Measurements from ENCODE around the gene CHRNB2.

CHRNB2 gene

DNA sequence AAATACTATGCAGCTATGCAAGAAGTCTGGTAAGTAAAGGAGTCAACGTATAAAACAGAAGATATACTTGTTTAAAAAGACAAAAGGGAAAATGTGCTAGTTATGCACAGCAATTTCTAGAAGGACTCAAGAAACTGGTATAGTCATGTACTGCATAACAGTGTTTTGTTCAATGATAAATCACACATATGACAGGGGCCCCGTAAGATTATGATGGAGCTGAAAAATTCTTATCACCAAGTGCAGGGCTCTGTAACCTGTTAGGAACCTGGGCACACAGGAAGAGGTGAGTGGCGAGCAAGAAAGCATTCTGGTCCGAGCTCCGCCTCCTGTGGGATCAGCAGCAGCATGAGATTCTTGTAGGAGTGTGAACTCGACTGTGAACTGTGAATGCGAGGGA lies 27.2 kb downstream of the CHRNB2 start (continued):
- TF ChIP-seq ZNF426 (tag by site-specific recombination; IDR thresholded peaks at IDR 0.05) (no peak), ZNF354C (tag by site-specific recombination; IDR thresholded peaks at IDR 0.05; ENCODE audit: borderline replicate concordance, low read depth) (no peak), ZBTB8A (tag by site-specific recombination; IDR thresholded peaks at IDR 0.05) (no peak)

DNA sequence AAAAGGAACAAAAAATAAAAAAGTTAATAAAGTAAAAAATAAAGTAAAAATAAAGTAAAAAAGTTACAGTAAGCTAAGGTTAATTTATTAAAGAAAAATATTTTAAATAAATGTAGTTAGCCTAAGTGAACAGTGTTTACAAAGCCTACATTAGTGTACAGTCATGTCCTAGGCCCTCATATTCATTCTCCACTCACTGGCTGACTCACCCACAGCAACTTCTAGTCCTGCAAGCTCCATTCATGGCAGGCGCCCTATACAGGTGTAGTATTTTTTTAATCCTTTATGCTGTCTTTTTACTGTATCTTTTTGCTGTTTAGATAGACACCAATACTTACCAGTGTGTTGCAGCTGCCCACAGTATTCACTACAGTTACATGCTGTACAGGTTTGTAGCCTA lies 28.0 kb downstream of the CHRNB2 start:
- CTCF ChIA-PET = interaction anchor here (0.7 to 1.1 kb wide), 5 partner anchors 11 to 400 kb away, joined by 3 read pairs; no protein-coding TSS in a partner anchor
- Histone ChIP-seq H3K36me3 (ENCODE audit: control insufficient read depth in 2 of 2, insufficient read depth in 1 of 2, low read length in 2 of 2) (peaks cover 46 to 96% of the 10 kb centered on the region in 2 experiments), H3K4me1 (ENCODE audit: control insufficient read depth, insufficient read depth, low read length) (no peaks in the 10 kb centered on the region), H3K9me3 (ENCODE audit: control insufficient read depth, insufficient read depth, low read depth, low read length) (no peaks in the 10 kb centered on the region), H3K27ac (ENCODE audit: extremely low read depth, low read depth, low read length) (no peak overlapping the region), H3K4me3 (ENCODE audit: low read depth, low read length) (no peak overlapping the region)
- POLR2A ChIA-PET = interaction anchor here (1.1 kb wide), 1 partner anchor 10 kb away, joined by 3 read pairs; no protein-coding TSS in a partner anchor
- TF ChIP-seq ZNF132 (tag by site-specific recombination; IDR thresholded peaks at IDR 0.05; ENCODE audit: borderline replicate concordance) (no peak), ZNF701 (tag by site-specific recombination; IDR thresholded peaks at IDR 0.05) (no peak), ZSCAN30 (tag by site-specific recombination; IDR thresholded peaks at IDR 0.05) (no peak), ZNF670 (tag by site-specific recombination; IDR thresholded peaks at IDR 0.05; ENCODE audit: low read depth) (no peak), EGR2 (tag by site-specific recombination; IDR thresholded peaks at IDR 0.05; ENCODE audit: low read depth) (no peak), ZNF510 (tag by site-specific recombination; IDR thresholded peaks at IDR 0.05; ENCODE audit: insufficient replicate concordance) (no peak), ZNF426 (tag by site-specific recombination; IDR thresholded peaks at IDR 0.05) (no peak), MZF1 (tag by site-specific recombination; IDR thresholded peaks at IDR 0.05; ENCODE audit: borderline replicate concordance) (no peak), GFI1B (tag by site-specific recombination; IDR thresholded peaks at IDR 0.05) (no peak), ZNF211 (tag by site-specific recombination; IDR thresholded peaks at IDR 0.05; ENCODE audit: low read depth) (no peak), ZNF248 (tag by site-specific recombination; IDR thresholded peaks at IDR 0.05) (no peak), ZNF621 (tag by site-specific recombination; IDR thresholded peaks at IDR 0.05) (no peak), ZFP3 (tag by site-specific recombination; IDR thresholded peaks at IDR 0.05; ENCODE audit: low read depth) (no peak), HOXD13 (CRISPR knock-in tag; IDR thresholded peaks at IDR 0.05; ENCODE audit: borderline replicate concordance) (no peak), ZNF423 (tag by site-specific recombination; IDR thresholded peaks at IDR 0.05) (no peak)
- TF ChIP-seq, protein P1, sequence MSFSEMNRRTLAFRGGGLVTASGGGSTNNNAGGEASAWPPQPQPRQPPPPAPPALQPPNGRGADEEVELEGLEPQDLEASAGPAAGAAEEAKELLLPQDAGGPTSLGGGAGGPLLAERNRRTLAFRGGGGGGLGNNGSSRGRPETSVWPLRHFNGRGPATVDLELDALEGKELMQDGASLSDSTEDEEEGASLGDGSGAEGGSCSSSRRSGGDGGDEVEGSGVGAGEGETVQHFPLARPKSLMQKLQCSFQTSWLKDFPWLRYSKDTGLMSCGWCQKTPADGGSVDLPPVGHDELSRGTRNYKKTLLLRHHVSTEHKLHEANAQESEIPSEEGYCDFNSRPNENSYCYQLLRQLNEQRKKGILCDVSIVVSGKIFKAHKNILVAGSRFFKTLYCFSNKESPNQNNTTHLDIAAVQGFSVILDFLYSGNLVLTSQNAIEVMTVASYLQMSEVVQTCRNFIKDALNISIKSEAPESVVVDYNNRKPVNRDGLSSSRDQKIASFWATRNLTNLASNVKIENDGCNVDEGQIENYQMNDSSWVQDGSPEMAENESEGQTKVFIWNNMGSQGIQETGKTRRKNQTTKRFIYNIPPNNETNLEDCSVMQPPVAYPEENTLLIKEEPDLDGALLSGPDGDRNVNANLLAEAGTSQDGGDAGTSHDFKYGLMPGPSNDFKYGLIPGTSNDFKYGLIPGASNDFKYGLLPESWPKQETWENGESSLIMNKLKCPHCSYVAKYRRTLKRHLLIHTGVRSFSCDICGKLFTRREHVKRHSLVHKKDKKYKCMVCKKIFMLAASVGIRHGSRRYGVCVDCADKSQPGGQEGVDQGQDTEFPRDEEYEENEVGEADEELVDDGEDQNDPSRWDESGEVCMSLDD (tag by site-specific recombination; IDR thresholded peaks at IDR 0.05) = no peak

DNA sequence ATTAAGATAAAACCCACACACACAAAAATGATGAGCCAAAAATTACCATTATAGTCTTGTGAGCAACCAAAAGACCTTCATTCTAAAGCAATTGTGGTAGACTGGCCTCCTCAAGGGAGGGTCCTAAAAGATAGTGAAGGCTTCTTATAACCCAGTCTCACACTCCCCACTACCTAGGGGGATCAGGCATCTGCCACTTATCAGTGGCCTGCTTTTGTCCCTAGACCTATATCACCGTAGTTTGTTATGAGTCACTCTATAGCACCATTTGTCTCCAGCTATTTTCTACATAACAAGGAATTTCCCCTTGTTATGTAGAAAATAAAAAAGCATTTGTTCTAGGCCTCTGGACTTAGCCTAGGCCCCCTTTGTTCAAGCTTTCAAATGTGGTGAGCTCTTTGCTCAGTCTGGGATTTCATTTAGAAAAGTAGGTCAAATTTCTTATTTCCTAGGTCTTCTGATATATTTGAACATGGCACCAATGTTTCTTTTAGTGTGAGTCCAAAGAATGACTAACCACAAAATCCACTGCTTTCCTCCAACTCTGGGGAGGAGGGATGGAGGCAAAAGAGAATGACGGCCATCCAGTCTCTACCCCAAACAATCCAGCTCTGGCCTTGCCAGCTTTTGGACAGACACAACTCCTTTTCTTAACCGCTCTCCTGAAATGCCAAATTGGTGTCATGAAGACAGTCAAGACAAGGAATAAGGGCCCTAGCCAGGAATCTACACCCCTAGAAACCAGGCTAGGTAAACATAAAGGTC lies 31.5 kb downstream of the CHRNB2 start:
- CTCF ChIA-PET = interaction anchor here (0.6 to 2.6 kb wide), 3 partner anchors 9 to 161 kb away, joined by 3 to 7 read pairs (median 3); no protein-coding TSS in a partner anchor
- Histone ChIP-seq H3K9me3 (ENCODE audit: control insufficient read depth, insufficient read depth, low read depth, low read length) (no peaks in the 10 kb centered on the region), H3K4me3 (ENCODE audit: low read depth, low read length) (no peak overlapping the region), H3K36me3 (ENCODE audit: control insufficient read depth in 2 of 2, insufficient read depth in 1 of 2, low read length in 2 of 2) (peaks cover 26 to 90% of the 10 kb centered on the region in 2 experiments), H3K4me1 (ENCODE audit: control insufficient read depth, insufficient read depth, low read length) (no peaks in the 10 kb centered on the region), H3K27ac (ENCODE audit: extremely low read depth, low read depth, low read length) (no peak overlapping the region)
- POLR2A ChIA-PET = interaction anchor here (0.8 to 1.2 kb wide), 2 partner anchors 9 to 28 kb away, joined by 3 to 20 read pairs; no protein-coding TSS in a partner anchor
- TF ChIP-seq HIC1 (tag by site-specific recombination; IDR thresholded peaks at IDR 0.05) (no peak), ZNF510 (tag by site-specific recombination; IDR thresholded peaks at IDR 0.05; ENCODE audit: insufficient replicate concordance) (no peak), GLI2 (tag by site-specific recombination; IDR thresholded peaks at IDR 0.05; ENCODE audit: borderline replicate concordance, low read depth) (no peak), ZNF211 (tag by site-specific recombination; IDR thresholded peaks at IDR 0.05; ENCODE audit: low read depth) (no peak), BCL11A (tag by site-specific recombination; IDR thresholded peaks at IDR 0.05; ENCODE audit: low read depth) (no peak), ZNF701 (tag by site-specific recombination; IDR thresholded peaks at IDR 0.05) (no peak), ZNF174 (tag by site-specific recombination; IDR thresholded peaks at IDR 0.05) (no peak), ZNF221 (tag by site-specific recombination; IDR thresholded peaks at IDR 0.05; ENCODE audit: borderline replicate concordance) (no peak), EGR2 (tag by site-specific recombination; IDR thresholded peaks at IDR 0.05; ENCODE audit: low read depth) (no peak)
- TF ChIP-seq, protein P2, sequence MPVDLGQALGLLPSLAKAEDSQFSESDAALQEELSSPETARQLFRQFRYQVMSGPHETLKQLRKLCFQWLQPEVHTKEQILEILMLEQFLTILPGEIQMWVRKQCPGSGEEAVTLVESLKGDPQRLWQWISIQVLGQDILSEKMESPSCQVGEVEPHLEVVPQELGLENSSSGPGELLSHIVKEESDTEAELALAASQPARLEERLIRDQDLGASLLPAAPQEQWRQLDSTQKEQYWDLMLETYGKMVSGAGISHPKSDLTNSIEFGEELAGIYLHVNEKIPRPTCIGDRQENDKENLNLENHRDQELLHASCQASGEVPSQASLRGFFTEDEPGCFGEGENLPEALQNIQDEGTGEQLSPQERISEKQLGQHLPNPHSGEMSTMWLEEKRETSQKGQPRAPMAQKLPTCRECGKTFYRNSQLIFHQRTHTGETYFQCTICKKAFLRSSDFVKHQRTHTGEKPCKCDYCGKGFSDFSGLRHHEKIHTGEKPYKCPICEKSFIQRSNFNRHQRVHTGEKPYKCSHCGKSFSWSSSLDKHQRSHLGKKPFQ (tag by site-specific recombination; IDR thresholded peaks at IDR 0.05) = no peak

All from HEK293 (cell line).